SK-N-SH (cell line): ENCODE results near the gene PPIF. TPM values are rescaled to one million over a fixed set of nuclear protein-coding genes. Genes with fewer than 3 reads are reported as not detected.

Source experiments
- CHD2 ChIP-seq: fragments of 150-350 bp; IDR thresholded peaks from 2 replicates; pipeline ENCODE4 v1.6.1; 2018; ENCODE audit warnings: low read length; ENCODE audit not compliant: partially characterized antibody
- ELF1 ChIP-seq: IDR thresholded peaks from 2 replicates; pipeline ENCODE4 v1.4.0; 2012
- EP300 ChIP-seq, 2 experiments: IDR thresholded peaks; 2 replicates each; pipeline versions ENCODE4 v1.4.0 to v1.6.1; 2012; ENCODE audit warnings: borderline replicate concordance in 1 of 2, low read depth in 1 of 2, low read length in 1 of 2
- EZH2phosphoT487 ChIP-seq: fragments of 200-600 bp; sonication (generic); IDR thresholded peaks from 2 replicates; pipeline ENCODE4 v1.6.1; 2017; ENCODE audit warnings: low read depth, mixed run types, mild to moderate bottlenecking, antibody characterized with exemption, moderate library complexity, borderline replicate concordance
- FOXJ3 ChIP-seq: sonication (generic); formaldehyde crosslinking; IDR thresholded peaks from 2 replicates; pipeline ENCODE4 v1.5.1; 2020; ENCODE audit warnings: mild to moderate bottlenecking, missing genetic modification reagents
- FOXM1 ChIP-seq: IDR thresholded peaks from 2 replicates; pipeline ENCODE4 v1.4.0; 2012; ENCODE audit warnings: low read depth, mild to moderate bottlenecking
- GABPA ChIP-seq: IDR thresholded peaks from 2 replicates; pipeline ENCODE4 v1.4.0; 2012; ENCODE audit warnings: low read depth, mild to moderate bottlenecking
- JUND ChIP-seq: IDR thresholded peaks from 2 replicates; pipeline ENCODE4 v1.4.0; 2012
- MEF2A ChIP-seq: IDR thresholded peaks from 2 replicates; pipeline ENCODE4 v1.4.0; 2012; ENCODE audit warnings: low read depth, borderline replicate concordance
- MXI1 ChIP-seq: IDR thresholded peaks from 2 replicates; pipeline ENCODE4 v1.6.1; 2012; ENCODE audit warnings: mild to moderate bottlenecking, low read depth, low read length, improper control_type of control experiment
- NFIC ChIP-seq: IDR thresholded peaks from 2 replicates; pipeline ENCODE4 v1.4.0; 2012; ENCODE audit warnings: borderline replicate concordance
- PBX3 ChIP-seq: IDR thresholded peaks from 2 replicates; pipeline ENCODE4; 2012
- RAD21 ChIP-seq: IDR thresholded peaks from 2 replicates; pipeline ENCODE4 v1.6.1; 2012; ENCODE audit warnings: mild to moderate bottlenecking, low read length
- RCOR1 ChIP-seq: fragments of 150-350 bp; IDR thresholded peaks from 2 replicates; pipeline ENCODE4 v1.6.1; 2017; ENCODE audit warnings: antibody characterized with exemption, low read length
- RFX5 ChIP-seq: IDR thresholded peaks from 2 replicates; pipeline ENCODE4 v1.6.1; 2012; ENCODE audit warnings: mild to moderate bottlenecking, improper control_type of control experiment, low read length
- RXRA ChIP-seq: IDR thresholded peaks from 2 replicates; pipeline ENCODE4 v1.4.0; 2012; ENCODE audit warnings: low read depth, mild to moderate bottlenecking, borderline replicate concordance
- SMC3 ChIP-seq: IDR thresholded peaks from 2 replicates; pipeline ENCODE4 v1.6.1; 2012; ENCODE audit warnings: low read depth, low read length, improper control_type of control experiment
- TAF1 ChIP-seq: IDR thresholded peaks from 2 replicates; pipeline ENCODE4 v1.6.1; 2012; ENCODE audit warnings: low read depth, mild to moderate bottlenecking, low read length, moderate library complexity, borderline replicate concordance
- TCF12 ChIP-seq: IDR thresholded peaks from 2 replicates; pipeline ENCODE4 v1.4.0; 2012
- TEAD4 ChIP-seq: IDR thresholded peaks from 2 replicates; pipeline ENCODE4 v1.4.0; 2012; ENCODE audit warnings: mild to moderate bottlenecking, borderline replicate concordance; ENCODE audit not compliant: insufficient read depth
- YY1 ChIP-seq: IDR thresholded peaks from 2 replicates; pipeline ENCODE4 v1.4.0; 2012; ENCODE audit warnings: low read depth, mild to moderate bottlenecking
- polyA plus RNA-seq, 3 experiments: library from polyadenylated mRNA; depleted of rRNA; stranded (reverse); fragments of >200 nt; gene quantifications; 2 replicates each; pipeline ENCODE4 v1.2.3, GENCODE V29; 2012
- TF ChIP-seq, protein P1 (sequence below): fragments of 150-350 bp; IDR thresholded peaks from 2 replicates; pipeline ENCODE4 v1.6.1; 2016; ENCODE audit warnings: mild to moderate bottlenecking, low read depth, low read length
- TF ChIP-seq, protein P2 (sequence below): fragments of 150-350 bp; IDR thresholded peaks from 2 replicates; pipeline ENCODE4 v1.6.1; 2017; ENCODE audit warnings: antibody characterized with exemption, low read length, low read depth, borderline replicate concordance
- TF ChIP-seq, protein P3 (sequence below): fragments of 200-600 bp; sonication (generic); IDR thresholded peaks from 2 replicates; pipeline ENCODE4 v1.6.1; 2017; ENCODE audit warnings: antibody characterized with exemption, mild to moderate bottlenecking, moderate library complexity
- TF ChIP-seq, protein P4 (sequence below): IDR thresholded peaks from 2 replicates; pipeline ENCODE4 v1.4.0; 2012; ENCODE audit warnings: low read depth, borderline replicate concordance

PPIF gene
- polyA plus RNA-seq, 1 of the 3 experiments (the other 2 are of a cell fraction), result 85.9 TPM

DNA sequence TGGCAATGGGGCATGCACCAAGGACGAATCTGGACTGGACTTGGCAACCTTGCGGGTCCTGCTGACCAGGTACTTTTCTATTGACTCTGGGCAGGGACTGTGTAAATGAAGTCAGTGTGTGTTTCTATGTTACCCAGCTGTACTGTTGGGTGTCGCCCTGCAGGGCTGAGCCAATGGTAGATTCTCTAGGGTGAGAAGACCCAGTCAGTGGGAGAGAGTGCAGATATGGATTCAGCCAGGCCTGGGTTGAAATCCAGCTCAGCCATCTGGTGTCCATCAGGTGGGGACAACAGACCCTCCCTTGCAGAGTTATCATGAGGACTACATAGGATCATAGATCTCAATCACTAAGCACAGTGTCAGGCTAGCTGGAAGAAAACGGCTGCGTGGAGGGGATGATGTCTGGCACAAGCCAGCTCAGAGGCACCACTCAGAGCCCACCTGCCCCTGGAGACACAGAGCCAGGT is 4.9 kb upstream of the PPIF start (continued):
- TF ChIP-seq, protein P1, sequence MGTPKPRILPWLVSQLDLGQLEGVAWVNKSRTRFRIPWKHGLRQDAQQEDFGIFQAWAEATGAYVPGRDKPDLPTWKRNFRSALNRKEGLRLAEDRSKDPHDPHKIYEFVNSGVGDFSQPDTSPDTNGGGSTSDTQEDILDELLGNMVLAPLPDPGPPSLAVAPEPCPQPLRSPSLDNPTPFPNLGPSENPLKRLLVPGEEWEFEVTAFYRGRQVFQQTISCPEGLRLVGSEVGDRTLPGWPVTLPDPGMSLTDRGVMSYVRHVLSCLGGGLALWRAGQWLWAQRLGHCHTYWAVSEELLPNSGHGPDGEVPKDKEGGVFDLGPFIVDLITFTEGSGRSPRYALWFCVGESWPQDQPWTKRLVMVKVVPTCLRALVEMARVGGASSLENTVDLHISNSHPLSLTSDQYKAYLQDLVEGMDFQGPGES, result no peak
- no peak for TF ChIP-seq TAF1
- TF ChIP-seq, protein P2, sequence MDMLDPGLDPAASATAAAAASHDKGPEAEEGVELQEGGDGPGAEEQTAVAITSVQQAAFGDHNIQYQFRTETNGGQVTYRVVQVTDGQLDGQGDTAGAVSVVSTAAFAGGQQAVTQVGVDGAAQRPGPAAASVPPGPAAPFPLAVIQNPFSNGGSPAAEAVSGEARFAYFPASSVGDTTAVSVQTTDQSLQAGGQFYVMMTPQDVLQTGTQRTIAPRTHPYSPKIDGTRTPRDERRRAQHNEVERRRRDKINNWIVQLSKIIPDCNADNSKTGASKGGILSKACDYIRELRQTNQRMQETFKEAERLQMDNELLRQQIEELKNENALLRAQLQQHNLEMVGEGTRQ, result no peak
- TF ChIP-seq MEF2A, result no peak
- no peak for TF ChIP-seq SMC3
- TF ChIP-seq YY1, result no peak
- no peak for TF ChIP-seq PBX3
- TF ChIP-seq ELF1, result no peak
- TF ChIP-seq EZH2phosphoT487, result no peak
- TF ChIP-seq RAD21, result no peak
- TF ChIP-seq RFX5, result no peak
- no peak for TF ChIP-seq TEAD4
- no peak for TF ChIP-seq GABPA
- no peak for TF ChIP-seq NFIC
- TF ChIP-seq, protein P3, sequence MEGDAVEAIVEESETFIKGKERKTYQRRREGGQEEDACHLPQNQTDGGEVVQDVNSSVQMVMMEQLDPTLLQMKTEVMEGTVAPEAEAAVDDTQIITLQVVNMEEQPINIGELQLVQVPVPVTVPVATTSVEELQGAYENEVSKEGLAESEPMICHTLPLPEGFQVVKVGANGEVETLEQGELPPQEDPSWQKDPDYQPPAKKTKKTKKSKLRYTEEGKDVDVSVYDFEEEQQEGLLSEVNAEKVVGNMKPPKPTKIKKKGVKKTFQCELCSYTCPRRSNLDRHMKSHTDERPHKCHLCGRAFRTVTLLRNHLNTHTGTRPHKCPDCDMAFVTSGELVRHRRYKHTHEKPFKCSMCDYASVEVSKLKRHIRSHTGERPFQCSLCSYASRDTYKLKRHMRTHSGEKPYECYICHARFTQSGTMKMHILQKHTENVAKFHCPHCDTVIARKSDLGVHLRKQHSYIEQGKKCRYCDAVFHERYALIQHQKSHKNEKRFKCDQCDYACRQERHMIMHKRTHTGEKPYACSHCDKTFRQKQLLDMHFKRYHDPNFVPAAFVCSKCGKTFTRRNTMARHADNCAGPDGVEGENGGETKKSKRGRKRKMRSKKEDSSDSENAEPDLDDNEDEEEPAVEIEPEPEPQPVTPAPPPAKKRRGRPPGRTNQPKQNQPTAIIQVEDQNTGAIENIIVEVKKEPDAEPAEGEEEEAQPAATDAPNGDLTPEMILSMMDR, result no peak
- peak; percentile 84; the same call in 1 of the 2 replicates for TF ChIP-seq RCOR1
- TF ChIP-seq, protein P4, sequence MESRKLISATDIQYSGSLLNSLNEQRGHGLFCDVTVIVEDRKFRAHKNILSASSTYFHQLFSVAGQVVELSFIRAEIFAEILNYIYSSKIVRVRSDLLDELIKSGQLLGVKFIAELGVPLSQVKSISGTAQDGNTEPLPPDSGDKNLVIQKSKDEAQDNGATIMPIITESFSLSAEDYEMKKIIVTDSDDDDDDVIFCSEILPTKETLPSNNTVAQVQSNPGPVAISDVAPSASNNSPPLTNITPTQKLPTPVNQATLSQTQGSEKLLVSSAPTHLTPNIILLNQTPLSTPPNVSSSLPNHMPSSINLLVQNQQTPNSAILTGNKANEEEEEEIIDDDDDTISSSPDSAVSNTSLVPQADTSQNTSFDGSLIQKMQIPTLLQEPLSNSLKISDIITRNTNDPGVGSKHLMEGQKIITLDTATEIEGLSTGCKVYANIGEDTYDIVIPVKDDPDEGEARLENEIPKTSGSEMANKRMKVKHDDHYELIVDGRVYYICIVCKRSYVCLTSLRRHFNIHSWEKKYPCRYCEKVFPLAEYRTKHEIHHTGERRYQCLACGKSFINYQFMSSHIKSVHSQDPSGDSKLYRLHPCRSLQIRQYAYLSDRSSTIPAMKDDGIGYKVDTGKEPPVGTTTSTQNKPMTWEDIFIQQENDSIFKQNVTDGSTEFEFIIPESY, result no peak
- TF ChIP-seq EP300 (IDR thresholded peaks at IDR 0.05; ENCODE audit: borderline replicate concordance in 1 of 2, low read depth in 1 of 2, low read length in 1 of 2), result peak in 1 of 2 experiments; percentile 66; a peak in 1 of 4 replicates
- TF ChIP-seq JUND, result no peak
- TF ChIP-seq CHD2, result peak; percentile 79
- no peak for TF ChIP-seq RXRA
- no peak for TF ChIP-seq MXI1
- TF ChIP-seq FOXM1, result no peak
- peak; percentile 21; the same call in 1 of the 2 replicates for TF ChIP-seq TCF12
- peak; percentile 79 for TF ChIP-seq FOXJ3
